Karpas-422 (cell line): ENCODE measurements around the gene FERMT2. TPM values are rescaled to one million over a fixed set of nuclear protein-coding genes. Genes with fewer than 3 reads are reported as not detected.

ENCODE experiments used
- DNase-seq: peaks from one replicate; pipeline ENCODE4 v3.0.0-alpha.2; 2015
- H2AFZ ChIP-seq: fragments of 200-600 bp; sonication (generic); 2 replicates; pipeline ENCODE4 v1.6.1; 2014; ENCODE audit warnings: antibody characterized with exemption, low read length, mixed read lengths
- H3K27ac ChIP-seq: fragments of 200-600 bp; sonication (generic); 2 replicates; pipeline ENCODE4 v1.5.1; 2014; ENCODE audit warnings: mild to moderate bottlenecking, low read length, moderate library complexity
- H3K27me3 ChIP-seq: fragments of 200-600 bp; sonication (generic); 2 replicates; pipeline ENCODE4 v1.6.1; 2014; ENCODE audit warnings: low read length, mixed read lengths
- H3K36me3 ChIP-seq: fragments of 200-600 bp; sonication (generic); 2 replicates; pipeline ENCODE4 v1.6.1; 2014; ENCODE audit warnings: low read length, mixed read lengths; ENCODE audit not compliant: insufficient read depth
- H3K4me1 ChIP-seq: fragments of 200-600 bp; sonication (generic); 2 replicates; pipeline ENCODE4 v1.6.1; 2014; ENCODE audit warnings: mild to moderate bottlenecking, low read length, mixed read lengths
- H3K4me2 ChIP-seq: fragments of 200-600 bp; sonication (generic); 2 replicates; pipeline ENCODE4 v1.6.1; 2014; ENCODE audit warnings: low read length, low read depth, mild to moderate bottlenecking; ENCODE audit not compliant: poor library complexity, severe bottlenecking
- H3K4me3 ChIP-seq: fragments of 200-600 bp; sonication (generic); 2 replicates; pipeline ENCODE4 v1.5.1; 2014; ENCODE audit warnings: mild to moderate bottlenecking, antibody characterized with exemption, low read length, mixed read lengths
- H3K79me2 ChIP-seq: fragments of 200-600 bp; sonication (generic); 2 replicates; pipeline ENCODE4 v1.6.1; 2014; ENCODE audit warnings: mild to moderate bottlenecking, low read length, mixed read lengths
- H3K9ac ChIP-seq: fragments of 200-600 bp; sonication (generic); 2 replicates; pipeline ENCODE4 v1.6.0; 2014; ENCODE audit warnings: low read length
- H3K9me2 ChIP-seq: fragments of 200-600 bp; sonication (generic), shearing (Covaris generic); replicated peaks from 2 replicates; pipeline ENCODE4 v1.6.0; 2014; ENCODE audit warnings: mild to moderate bottlenecking, low read length, moderate library complexity; ENCODE audit not compliant: insufficient read depth
- H3K9me3 ChIP-seq: fragments of 300-700, 200-600 bp; sonication (generic); 2 replicates; pipeline ENCODE4 v1.6.1; 2014; ENCODE audit warnings: low read length, mixed read lengths
- H4K20me1 ChIP-seq: fragments of 200-600 bp; sonication (generic); 2 replicates; pipeline ENCODE4 v1.6.1; 2014; ENCODE audit warnings: mild to moderate bottlenecking, antibody characterized with exemption, low read length, low read depth; ENCODE audit not compliant: insufficient read depth
- total RNA-seq: library from RNA; depleted of rRNA; stranded (reverse); fragments of >200 nt; shearing (Covaris generic); gene quantifications from 2 replicates; pipeline ENCODE4 v1.2.3, GENCODE V29; 2014; ENCODE audit warnings: low replicate concordance

The FERMT2 gene
- total RNA-seq, 1 experiment from 2014 or later: 0.34 TPM

- Histone ChIP-seq H4K20me1 (no peaks in the 10 kb centered on the region), H3K4me3 (no peak overlapping the region), H2AFZ (no peak overlapping the region), H3K9me3 (no peaks in the 10 kb centered on the region), H3K79me2 (no peaks in the 10 kb centered on the region), H3K4me1 (no peaks in the 10 kb centered on the region; the same call in 1 of the 2 replicates), H3K36me3 (no peaks in the 10 kb centered on the region), H3K27me3 (0 out of 2 replicates have a peak, but pooled peaks cover 4% of the 10 kb centered on the region), H3K27ac (no peak overlapping the region), H3K9ac (no peak overlapping the region), H3K9me2 (no peaks in the 10 kb centered on the region), H3K4me2 (no peak overlapping the region)
- DNase-seq: no peak
These were observed 14.4 kb downstream of the FERMT2 start for GRCh38 chr14:52936437-52936836.

GRCh38 chr14:52935833-52936232 lies 15.0 kb downstream of the FERMT2 start:
- Histone ChIP-seq H2AFZ (no peak overlapping the region), H3K79me2 (no peaks in the 10 kb centered on the region), H3K36me3 (no peaks in the 10 kb centered on the region)

GRCh38 chr14:52934762-52935161 lies 16.1 kb downstream of the FERMT2 start:
- H3K9me2 ChIP-seq: no peaks in the 10 kb centered on the region
- no peak overlapping the region for H3K4me2 ChIP-seq
- H3K79me2 ChIP-seq: no peaks in the 10 kb centered on the region
- no peaks in the 10 kb centered on the region for H4K20me1 ChIP-seq
- no peaks in the 10 kb centered on the region for H3K36me3 ChIP-seq
- no peak overlapping the region for H3K4me3 ChIP-seq
- H3K4me1 ChIP-seq: no peaks in the 10 kb centered on the region; the same call in 1 of the 2 replicates
- H3K9me3 ChIP-seq: no peaks in the 10 kb centered on the region
- no peak overlapping the region for H3K9ac ChIP-seq
- no peak for DNase-seq
- H3K27me3 ChIP-seq: 0 out of 2 replicates have a peak, but pooled peaks cover 4% of the 10 kb centered on the region
- no peak overlapping the region for H3K27ac ChIP-seq
- H2AFZ ChIP-seq: no peak overlapping the region

More at GRCh38 chr14:52935833-52936232, 15.0 kb downstream of the FERMT2 start:
- Histone ChIP-seq H3K4me2 (no peak overlapping the region), H3K9ac (no peak overlapping the region), H3K4me3 (no peak overlapping the region), H3K9me2 (no peaks in the 10 kb centered on the region), H3K4me1 (no peaks in the 10 kb centered on the region; the same call in 1 of the 2 replicates), H3K27me3 (0 out of 2 replicates have a peak, but pooled peaks cover 4% of the 10 kb centered on the region), H3K27ac (no peak overlapping the region), H4K20me1 (no peaks in the 10 kb centered on the region), H3K9me3 (no peaks in the 10 kb centered on the region)
- no peak for DNase-seq

GRCh38 chr14:52929192-52929807 lies 21.6 kb downstream of the FERMT2 start:
- Histone ChIP-seq H3K4me3 (no peak overlapping the region), H2AFZ (no peak overlapping the region), H3K36me3 (no peaks in the 10 kb centered on the region), H3K27me3 (no peaks in the 10 kb centered on the region), H3K4me2 (no peak overlapping the region), H3K9ac (no peak overlapping the region), H3K27ac (no peak overlapping the region), H4K20me1 (no peaks in the 10 kb centered on the region), H3K9me2 (no peaks in the 10 kb centered on the region), H3K79me2 (no peaks in the 10 kb centered on the region), H3K9me3 (no peaks in the 10 kb centered on the region), H3K4me1 (no peaks in the 10 kb centered on the region; the same call in 1 of the 2 replicates)
- DNase-seq: no peak

GRCh38 chr14:52926953-52927352 lies 23.9 kb downstream of the FERMT2 start:
- H3K27me3 ChIP-seq: no peaks in the 10 kb centered on the region
- no peaks in the 10 kb centered on the region for H3K9me2 ChIP-seq
- no peaks in the 10 kb centered on the region for H3K9me3 ChIP-seq
- no peaks in the 10 kb centered on the region for H3K36me3 ChIP-seq
- H4K20me1 ChIP-seq: no peaks in the 10 kb centered on the region
- no peaks in the 10 kb centered on the region for H3K79me2 ChIP-seq
- H3K9ac ChIP-seq: no peak overlapping the region
- H3K4me3 ChIP-seq: no peak overlapping the region
- DNase-seq: no peak
- H3K4me2 ChIP-seq: no peak overlapping the region
- H2AFZ ChIP-seq: no peak overlapping the region
- no peak overlapping the region for H3K27ac ChIP-seq
- no peaks in the 10 kb centered on the region for H3K4me1 ChIP-seq

GRCh38 chr14:52923902-52924575 lies 26.8 kb downstream of the FERMT2 start:
- Histone ChIP-seq H3K79me2 (no peaks in the 10 kb centered on the region), H3K4me1 (no peaks in the 10 kb centered on the region), H3K36me3 (no peaks in the 10 kb centered on the region)

GRCh38 chr14:52922656-52923055 lies 28.2 kb downstream of the FERMT2 start:
- Histone ChIP-seq H3K4me3 (no peak overlapping the region), H4K20me1 (no peaks in the 10 kb centered on the region), H3K36me3 (no peaks in the 10 kb centered on the region), H3K27me3 (no peaks in the 10 kb centered on the region), H3K9me3 (no peaks in the 10 kb centered on the region), H3K4me2 (no peak overlapping the region), H3K9me2 (no peaks in the 10 kb centered on the region), H2AFZ (no peak overlapping the region), H3K4me1 (no peaks in the 10 kb centered on the region), H3K27ac (no peak overlapping the region), H3K9ac (no peak overlapping the region), H3K79me2 (no peaks in the 10 kb centered on the region)
- DNase-seq: no peak

More at GRCh38 chr14:52923902-52924575, 26.8 kb downstream of the FERMT2 start:
- Histone ChIP-seq H3K27ac (no peak overlapping the region), H3K4me2 (no peak overlapping the region), H3K9me3 (no peaks in the 10 kb centered on the region), H4K20me1 (no peaks in the 10 kb centered on the region), H3K9me2 (no peaks in the 10 kb centered on the region), H3K9ac (no peak overlapping the region), H3K4me3 (no peak overlapping the region), H3K27me3 (no peaks in the 10 kb centered on the region), H2AFZ (no peak overlapping the region)
- peak; percentile 60 for DNase-seq

- Histone ChIP-seq H2AFZ (no peak overlapping the region), H3K4me2 (no peak overlapping the region), H3K27me3 (no peaks in the 10 kb centered on the region), H3K9ac (no peak overlapping the region), H4K20me1 (no peaks in the 10 kb centered on the region), H3K36me3 (no peaks in the 10 kb centered on the region), H3K79me2 (no peaks in the 10 kb centered on the region), H3K4me3 (no peak overlapping the region), H3K4me1 (no peaks in the 10 kb centered on the region), H3K9me3 (no peaks in the 10 kb centered on the region), H3K9me2 (no peaks in the 10 kb centered on the region), H3K27ac (no peak overlapping the region)
- no peak for DNase-seq
These were observed 28.8 kb downstream of the FERMT2 start for GRCh38 chr14:52922059-52922458.
